A549 (cell line): ENCODE results near the gene P3H2.

ENCODE experiments used
- BCL3 ChIP-seq: fragments of >200 bp; sonication (Bioruptor Twin); formaldehyde crosslinking; IDR thresholded peaks from 3 replicates; pipeline ENCODE4 v1.6.1; 2016
- CTCF ChIP-seq: fragments of >200 bp; sonication (Bioruptor Twin); formaldehyde crosslinking; IDR thresholded peaks from 3 replicates; pipeline ENCODE4 v1.5.1; 2016
- MAX ChIP-seq: IDR thresholded peaks from 2 replicates; pipeline ENCODE4 v1.6.1; 2012
- POLR2A ChIP-seq: IDR thresholded peaks from 2 replicates; pipeline ENCODE4 v1.6.1; 2012; ENCODE audit warnings: mild to moderate bottlenecking, low read length

GRCh38 chr3:190005343-190006113 lies 115.2 kb downstream of the P3H2 start:
- TF ChIP-seq POLR2A (no peak), BCL3 (no peak), MAX (no peak), CTCF (no peak)
